GM19468 (cell line): ENCODE measurements around the gene PEX7.
"Not testable (repeated sequence)": the region's sequence is repeated elsewhere in the genome, so short reads cannot be mapped to it uniquely, and the experiment has no call there.

Source experiments
- ATAC-seq: cut with Tn5 transposase; IDR thresholded peaks from one replicate; pipeline ENCODE4 v1.9.1; 2021; ENCODE audit warnings: mild to moderate bottlenecking, moderate library complexity, moderate number of reproducible peaks; ENCODE audit not compliant: unreplicated experiment; ENCODE audit errors: extremely low read depth

Gene PEX7

DNA sequence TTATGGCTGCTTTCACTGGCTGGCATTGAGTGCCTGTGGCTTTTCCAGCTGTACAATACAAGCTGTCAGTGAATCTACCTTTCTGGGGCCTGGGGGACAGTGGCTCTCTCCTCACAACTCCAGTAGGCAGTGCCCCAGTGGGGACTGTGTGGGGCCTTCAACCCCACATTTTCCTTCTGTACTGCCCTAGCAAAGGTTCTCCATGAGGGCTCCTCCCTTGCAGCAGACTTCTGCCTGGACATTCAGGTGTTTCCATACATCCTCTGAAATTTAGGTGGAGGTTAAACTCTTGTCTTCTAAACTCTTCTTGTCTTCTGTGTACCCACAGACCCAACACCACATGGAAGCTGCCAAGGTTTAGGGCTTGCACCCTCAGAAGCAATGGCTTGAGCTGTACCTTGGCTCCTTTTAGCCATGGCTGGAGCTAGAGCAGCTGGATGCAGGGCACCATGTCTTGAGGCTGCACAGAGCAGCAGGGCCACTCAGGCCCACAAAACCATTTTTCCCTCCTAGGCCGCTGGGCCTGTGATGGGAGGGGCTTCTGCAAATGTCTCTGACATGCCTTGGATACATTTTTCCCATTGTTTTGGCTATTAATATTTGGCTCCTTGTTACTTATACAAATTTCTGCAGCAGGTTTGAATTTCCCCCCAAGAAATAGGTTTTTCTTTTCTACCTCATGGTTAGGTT lies 9.6 kb downstream of the PEX7 start:
- ATAC-seq, result no peak

DNA sequence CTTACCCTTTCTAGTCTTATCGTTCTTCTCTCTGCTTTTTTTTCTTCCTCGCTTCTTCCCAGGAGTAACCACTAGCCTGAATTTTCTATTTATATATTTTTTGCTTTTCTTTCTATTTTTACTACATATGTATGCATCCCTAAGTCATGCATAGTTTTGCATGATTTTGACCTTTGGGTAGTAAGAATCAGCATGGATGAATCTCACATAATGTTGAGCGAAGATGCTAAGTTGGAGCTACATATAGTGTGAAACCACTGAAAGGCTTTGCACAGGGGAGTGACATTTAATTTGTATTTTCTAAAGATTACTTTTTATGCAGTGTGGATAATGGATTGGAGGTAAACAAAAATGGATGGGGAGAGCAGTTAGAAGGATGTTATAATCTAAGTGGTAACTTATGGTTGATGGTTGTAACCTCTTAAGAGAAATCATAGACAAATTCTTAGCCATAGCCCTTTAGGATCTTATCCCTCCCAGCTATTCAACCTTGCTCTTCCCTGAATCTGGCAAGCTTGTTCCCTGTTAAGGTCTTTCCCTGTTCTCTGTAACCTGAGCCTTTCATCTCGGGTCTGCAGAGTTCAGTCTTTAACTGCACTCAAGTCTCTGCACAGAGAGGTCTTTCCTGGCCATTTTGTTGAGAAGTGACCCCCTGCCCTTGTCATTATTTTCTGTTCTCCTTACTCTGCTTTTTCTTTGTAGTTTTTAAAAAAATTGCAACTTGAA lies 18.0 kb downstream of the PEX7 start:
- ATAC-seq, result no peak

DNA sequence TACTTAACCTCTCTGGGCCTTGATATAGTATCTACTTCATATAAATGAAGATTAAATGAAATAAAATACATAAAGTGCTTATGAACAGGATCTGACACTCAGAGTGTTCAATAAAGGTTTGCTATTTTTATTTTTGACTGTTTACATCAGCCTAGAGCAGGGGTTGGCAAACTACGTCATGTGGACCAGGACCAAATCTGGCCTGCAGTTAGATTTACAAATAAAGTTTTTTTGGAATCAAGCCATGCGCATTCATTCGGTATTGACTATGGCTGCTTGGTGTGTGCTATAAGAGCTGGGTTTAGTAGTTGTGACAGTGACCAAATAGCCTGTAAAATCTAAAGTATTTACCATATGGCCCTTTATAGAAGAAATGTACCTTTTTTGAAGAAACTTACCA lies 20.8 kb downstream of the PEX7 start:
- no peak for ATAC-seq

DNA sequence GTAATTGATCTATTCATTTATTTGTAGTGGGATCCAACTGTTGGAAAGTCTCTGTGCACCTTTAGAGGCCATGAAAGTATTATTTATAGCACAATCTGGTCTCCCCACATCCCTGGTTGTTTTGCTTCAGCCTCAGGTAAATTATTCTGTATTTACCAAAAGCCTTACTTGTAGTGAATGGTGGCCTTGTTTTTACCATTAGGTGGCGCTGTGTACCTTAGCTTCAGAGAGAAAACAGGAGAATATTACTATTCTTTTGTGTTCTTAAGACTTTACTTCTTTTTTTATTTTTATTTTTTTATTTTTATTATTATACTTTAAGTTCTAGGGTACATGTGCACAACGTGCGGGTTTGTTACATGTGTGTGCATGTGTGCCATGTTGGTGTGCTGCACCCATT lies 23.7 kb downstream of the PEX7 start:
- ATAC-seq, result no peak

DNA sequence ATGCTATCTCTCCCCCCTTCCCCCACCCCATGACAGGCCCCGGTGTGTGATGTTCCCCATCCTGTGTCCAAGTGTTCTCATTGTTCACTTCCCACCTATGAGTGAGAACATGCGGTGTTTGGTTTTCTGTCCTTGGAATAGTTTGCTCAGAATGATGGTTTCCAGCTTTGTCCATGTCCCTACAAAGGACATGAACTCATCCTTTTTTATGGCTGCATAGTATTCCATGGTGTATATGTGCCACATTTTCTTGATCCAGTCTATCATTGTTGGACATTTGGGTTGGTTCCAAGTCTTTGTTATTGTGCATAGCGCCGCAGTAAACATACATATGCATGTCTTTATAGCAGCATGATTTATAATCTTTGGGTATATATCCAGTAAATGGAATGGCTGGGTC lies 24.1 kb downstream of the PEX7 start:
- not testable (repeated sequence) for ATAC-seq

- not testable (repeated sequence) for ATAC-seq
Observed at GRCh38 chr6:136849979-136850563, 27.7 kb downstream of the PEX7 start.

DNA sequence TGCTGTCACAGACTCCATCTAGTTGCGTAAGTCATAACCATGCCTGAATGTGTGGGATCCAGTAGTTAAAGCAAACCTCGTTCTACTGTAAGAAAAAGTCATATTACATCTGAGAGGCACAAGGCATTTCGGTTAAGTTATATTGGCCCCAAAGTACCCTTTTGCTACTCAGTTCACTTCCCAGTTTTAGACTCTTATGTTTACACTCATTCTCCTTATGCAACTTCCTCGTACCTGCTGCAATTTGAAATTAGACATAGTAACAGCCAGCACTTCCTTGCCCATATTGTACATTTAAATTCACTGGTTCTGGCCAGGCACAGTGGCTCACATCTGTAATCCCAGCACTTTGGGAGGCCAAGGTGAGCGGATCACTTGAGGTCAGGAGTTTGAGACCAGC lies 37.0 kb downstream of the PEX7 start:
- no peak for ATAC-seq

DNA sequence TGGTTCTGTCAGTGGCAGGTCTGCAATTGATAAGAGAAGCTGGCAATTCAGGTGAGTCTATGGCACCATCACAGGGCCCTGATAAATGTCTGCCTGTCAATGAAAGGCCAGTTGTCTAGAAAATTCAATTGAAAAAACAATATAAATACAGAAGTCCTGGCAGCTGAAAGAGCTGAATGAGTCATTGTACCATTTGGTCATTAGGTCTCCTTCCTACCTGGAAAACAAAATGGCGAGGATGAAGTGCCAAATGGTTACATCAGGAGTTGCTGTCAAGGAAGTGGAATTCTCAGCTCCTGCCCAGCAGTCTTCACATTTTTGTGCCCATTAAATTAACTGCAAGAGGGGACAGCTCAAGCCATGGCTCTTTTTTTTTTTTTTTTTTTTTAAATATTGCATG lies 37.7 kb downstream of the PEX7 start:
- no peak for ATAC-seq

- ATAC-seq, result no peak
Observed at GRCh38 chr6:136862662-136863061, 40.3 kb downstream of the PEX7 start.

DNA sequence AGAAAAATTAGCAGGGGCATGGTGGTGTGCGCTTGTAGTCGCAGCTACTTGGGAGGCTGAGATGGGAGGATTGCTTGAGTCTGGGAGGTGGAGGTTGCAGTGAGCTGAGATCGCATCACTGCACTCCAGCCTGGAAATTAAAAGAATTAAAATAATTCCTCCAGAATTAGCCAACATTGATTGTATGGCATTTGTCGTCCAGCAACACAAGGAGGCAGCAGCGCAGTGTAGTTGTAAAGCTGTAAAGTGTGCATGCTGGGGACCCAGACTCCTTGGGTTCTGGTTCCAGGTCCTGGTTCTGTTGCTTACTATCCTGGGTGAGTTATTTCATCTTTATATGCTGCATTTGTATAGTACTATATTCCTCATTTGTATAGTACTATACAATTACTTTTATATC lies 41.4 kb downstream of the PEX7 start:
- no peak for ATAC-seq

DNA sequence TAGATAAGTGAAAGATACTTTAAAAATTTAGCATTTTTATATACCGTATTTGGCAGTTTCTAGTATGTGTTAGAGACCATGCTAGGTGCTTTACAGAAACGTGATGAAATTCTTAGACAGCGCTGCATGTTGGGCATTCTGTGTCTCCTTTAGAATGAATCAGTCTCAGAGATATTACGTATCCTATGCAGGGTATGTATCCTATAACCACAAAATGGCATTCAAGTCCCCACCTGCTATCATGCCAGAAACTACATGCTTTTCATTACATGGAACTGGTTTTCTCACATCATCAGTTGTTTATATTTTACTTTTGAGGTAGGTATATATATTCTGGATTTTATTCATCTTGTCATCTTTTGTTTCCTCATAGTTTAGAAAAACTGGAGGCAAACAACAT lies 42.3 kb downstream of the PEX7 start:
- ATAC-seq, result no peak

GRCh38 chr6:136866872-136867416 lies 44.6 kb downstream of the PEX7 start:
- ATAC-seq, result no peak

DNA sequence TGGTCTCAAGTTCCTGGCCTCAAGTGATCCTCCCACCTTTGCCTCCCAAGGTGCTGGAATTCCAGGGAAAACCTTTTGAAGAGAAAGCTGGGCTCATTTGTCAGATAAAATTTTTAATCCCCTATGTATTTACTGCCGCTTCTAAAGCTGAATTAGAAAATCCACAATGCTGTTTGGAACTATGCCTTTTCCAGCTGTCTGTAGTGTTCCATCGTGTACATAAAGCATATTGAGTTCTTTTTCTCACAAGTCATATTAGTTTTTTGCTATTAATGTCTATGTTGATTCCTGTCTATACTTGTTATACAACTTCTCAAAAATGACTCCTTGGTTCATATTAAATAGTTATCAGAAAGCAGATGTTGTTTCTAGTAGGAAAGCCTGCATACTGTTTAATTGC lies 47.1 kb downstream of the PEX7 start:
- ATAC-seq, result no peak

- ATAC-seq, result no peak
Observed at GRCh38 chr6:136873748-136874147, 51.4 kb downstream of the PEX7 start.

GRCh38 chr6:136876469-136876868 lies 54.1 kb downstream of the PEX7 start:
- not testable (repeated sequence) for ATAC-seq

DNA sequence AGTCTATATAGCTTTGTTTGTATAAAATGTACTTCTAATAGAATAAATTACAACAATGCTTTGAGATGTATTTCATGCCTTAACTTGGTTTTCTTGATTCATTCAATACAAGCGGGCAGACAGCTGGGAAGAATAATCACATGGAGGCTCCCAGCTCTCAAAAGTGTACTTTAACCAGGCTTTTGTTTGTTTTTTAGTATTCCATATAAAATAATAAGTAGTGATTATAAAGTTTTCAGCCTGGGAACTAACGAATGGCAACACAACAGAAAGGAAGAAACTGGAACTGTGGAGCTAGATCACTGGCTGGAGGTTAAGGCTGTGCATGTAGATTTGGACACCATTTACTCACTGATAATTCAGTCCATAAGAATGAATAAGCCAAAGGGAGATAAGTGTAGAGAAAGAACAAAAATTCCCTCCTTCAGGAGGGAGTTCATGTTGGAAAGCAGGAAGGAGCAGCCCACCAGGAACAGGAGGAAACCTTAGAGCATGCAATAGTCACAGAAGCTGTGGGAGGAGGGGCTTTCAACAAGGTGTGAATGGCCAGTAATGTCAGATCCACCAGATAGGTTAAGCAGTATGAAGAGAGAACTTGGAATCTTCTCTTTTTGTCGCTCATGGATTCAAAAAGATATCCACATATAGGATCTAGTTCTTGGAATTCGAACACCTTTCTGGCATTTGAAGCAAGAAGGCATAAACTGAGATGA lies 58.5 kb downstream of the PEX7 start:
- ATAC-seq, result no peak

- no peak for ATAC-seq
Observed at GRCh38 chr6:136886091-136886490, 63.7 kb downstream of the PEX7 start.

DNA sequence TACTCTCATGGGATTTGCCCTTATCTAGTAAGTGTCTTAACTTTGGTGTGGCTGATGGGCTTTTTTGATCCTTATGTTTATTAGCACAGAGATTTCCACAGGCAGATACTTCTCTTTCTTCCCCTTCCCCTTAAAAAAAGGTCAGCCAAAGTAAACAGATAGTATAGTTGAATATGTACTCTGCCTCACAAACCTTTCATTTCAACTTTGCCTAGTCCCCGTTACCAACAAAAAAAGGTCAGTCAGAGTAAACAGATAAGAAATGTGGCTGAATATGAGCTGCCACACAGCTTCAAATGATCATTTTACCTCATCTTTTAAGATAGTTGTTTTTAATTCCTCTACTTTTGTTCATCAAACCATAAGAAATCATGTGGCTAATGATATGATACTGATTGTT lies 65.6 kb downstream of the PEX7 start:
- no peak for ATAC-seq

- no peak for ATAC-seq
Observed at GRCh38 chr6:136889271-136890193, 67.1 kb downstream of the PEX7 start.
